SK-N-SH (cell line): ENCODE results near the gene ZNF878. TPM values are rescaled to one million over a fixed set of nuclear protein-coding genes. Genes with fewer than 3 reads are reported as not detected.

Source experiments
- CTCF ChIA-PET: fragments of 300-600, 350-600 bp; formaldehyde crosslinking; extraction: SDS; loops from one replicate; lab custom pipeline; 2021; lab: Yijun Ruan, JAX
- POLR2A ChIA-PET: fragments of 350-600 bp; sonication (Branson Sonifier 250); formaldehyde crosslinking; extraction: SDS; loops from one replicate; lab custom pipeline; 2020; ENCODE audit warnings: antibody characterized with exemption, inconsistent platforms; lab: Yijun Ruan, JAX
- DNase-seq: peaks from one replicate; pipeline ENCODE4 v3.0.0; 2012
- H2AFZ ChIP-seq: fragments of 200-600 bp; sonication (generic); 2 replicates; pipeline ENCODE4 v1.8.1; 2016; ENCODE audit warnings: antibody characterized with exemption, mild to moderate bottlenecking, low read depth
- H3F3A ChIP-seq: fragments of 200-600 bp; sonication (generic); replicated peaks from 2 replicates; pipeline ENCODE3; 2016; ENCODE audit warnings: antibody characterized with exemption, mild to moderate bottlenecking; ENCODE audit not compliant: insufficient read depth
- H3K27ac ChIP-seq, 2 experiments: fragments of 200-500 bp in 1 of 2; fragments of 200-600 bp in 1 of 2; sonication (Bioruptor generic) in 1 of 2; sonication (generic), shearing (Covaris generic) in 1 of 2; 2 replicates each; pipeline versions ENCODE4 v1.5.1 to v1.6.1; 2014 to 2016; ENCODE audit warnings: low read depth in 2 of 2, inconsistent platforms in 1 of 2, low read length in 1 of 2, mild to moderate bottlenecking in 1 of 2, mixed read lengths in 1 of 2
- H3K27me3 ChIP-seq: fragments of 200-600 bp; sonication (generic), shearing (Covaris generic); 2 replicates; pipeline ENCODE4 v1.6.1; 2016; ENCODE audit warnings: mixed run types; ENCODE audit not compliant: insufficient read depth
- H3K36me3 ChIP-seq, 2 experiments: fragments of 200-500 bp in 1 of 2; fragments of 200-600 bp in 1 of 2; sonication (Bioruptor generic) in 1 of 2; sonication (generic) in 1 of 2; replicated peaks in 1 of 2; 2 replicates each; pipeline versions ENCODE3 to v1.5.1; 2014 to 2016; ENCODE audit warnings: low read length in 1 of 2, mild to moderate bottlenecking in 1 of 2; ENCODE audit not compliant: insufficient read depth in 2 of 2, control insufficient read depth in 1 of 2
- H3K4me1 ChIP-seq, 2 experiments: fragments of 200-500 bp in 1 of 2; fragments of 200-600 bp in 1 of 2; sonication (Bioruptor generic) in 1 of 2; sonication (generic), shearing (Covaris generic) in 1 of 2; 2 replicates each; pipeline versions ENCODE4 v1.5.1 to v1.6.1; 2014 to 2016; ENCODE audit warnings: low read depth in 1 of 2, low read length in 1 of 2, mixed run types in 1 of 2; ENCODE audit not compliant: insufficient read depth in 2 of 2, control insufficient read depth in 1 of 2
- H3K4me2 ChIP-seq: fragments of 200-600 bp; sonication (generic), shearing (Covaris generic); 2 replicates; pipeline ENCODE4 v1.6.1; 2017; ENCODE audit warnings: mixed run types
- H3K4me3 ChIP-seq, 2 experiments: fragments of 200-500 bp in 1 of 2; fragments of 200-600 bp in 1 of 2; sonication (Bioruptor generic) in 1 of 2; sonication (generic), shearing (Covaris generic) in 1 of 2; 2 replicates each; pipeline versions ENCODE4 v1.5.1 to v1.8.1; 2014 to 2016; ENCODE audit warnings: low read depth in 2 of 2, inconsistent platforms in 1 of 2, low read length in 1 of 2, mild to moderate bottlenecking in 1 of 2, mixed read lengths in 1 of 2, moderate library complexity in 1 of 2
- H3K79me2 ChIP-seq: fragments of 200-600 bp; sonication (generic); 2 replicates; pipeline ENCODE4 v1.8.1; 2017; ENCODE audit warnings: mild to moderate bottlenecking; ENCODE audit not compliant: insufficient read depth
- H3K9ac ChIP-seq: fragments of 200-600 bp; sonication (generic); 2 replicates; pipeline ENCODE4 v1.6.1; 2017; ENCODE audit warnings: mixed run types
- H3K9me2 ChIP-seq: fragments of 200-600 bp; sonication (generic); 2 replicates; pipeline ENCODE4 v1.6.1; 2017; ENCODE audit warnings: mixed run types
- H3K9me3 ChIP-seq: fragments of 200-600 bp; sonication (generic); 2 replicates; pipeline ENCODE4 v1.6.1; 2017; ENCODE audit warnings: mixed run types, mild to moderate bottlenecking, moderate library complexity
- H4K20me1 ChIP-seq: fragments of 200-600 bp; sonication (generic); 2 replicates; pipeline ENCODE4 v1.6.1; 2017; ENCODE audit warnings: mild to moderate bottlenecking, mixed run types; ENCODE audit not compliant: insufficient read depth
- CHD2 ChIP-seq: fragments of 150-350 bp; IDR thresholded peaks from 2 replicates; pipeline ENCODE4 v1.6.1; 2018; ENCODE audit warnings: low read length; ENCODE audit not compliant: partially characterized antibody
- ELF1 ChIP-seq: IDR thresholded peaks from 2 replicates; pipeline ENCODE4 v1.4.0; 2012
- EP300 ChIP-seq, 2 experiments: IDR thresholded peaks; 2 replicates each; pipeline versions ENCODE4 v1.4.0 to v1.6.1; 2012; ENCODE audit warnings: borderline replicate concordance in 1 of 2, low read depth in 1 of 2, low read length in 1 of 2
- FOSL2 ChIP-seq: IDR thresholded peaks from 2 replicates; pipeline ENCODE4 v1.4.0; 2012; ENCODE audit warnings: low read depth, mild to moderate bottlenecking, moderate library complexity, borderline replicate concordance
- FOXM1 ChIP-seq: IDR thresholded peaks from 2 replicates; pipeline ENCODE4 v1.4.0; 2012; ENCODE audit warnings: low read depth, mild to moderate bottlenecking
- JUND ChIP-seq: IDR thresholded peaks from 2 replicates; pipeline ENCODE4 v1.4.0; 2012
- MXI1 ChIP-seq: IDR thresholded peaks from 2 replicates; pipeline ENCODE4 v1.6.1; 2012; ENCODE audit warnings: mild to moderate bottlenecking, low read depth, low read length, improper control_type of control experiment
- NRF1 ChIP-seq: IDR thresholded peaks from 2 replicates; pipeline ENCODE4 v1.6.1; 2012; ENCODE audit warnings: low read depth, mild to moderate bottlenecking, low read length
- PBX3 ChIP-seq: IDR thresholded peaks from 2 replicates; pipeline ENCODE4; 2012
- RAD21 ChIP-seq: IDR thresholded peaks from 2 replicates; pipeline ENCODE4 v1.6.1; 2012; ENCODE audit warnings: mild to moderate bottlenecking, low read length
- REST ChIP-seq: IDR thresholded peaks from 2 replicates; pipeline ENCODE4 v1.6.1; 2012; ENCODE audit warnings: mild to moderate bottlenecking, low read depth, low read length, moderate library complexity
- SMC3 ChIP-seq: IDR thresholded peaks from 2 replicates; pipeline ENCODE4 v1.6.1; 2012; ENCODE audit warnings: low read depth, low read length, improper control_type of control experiment
- TCF12 ChIP-seq: IDR thresholded peaks from 2 replicates; pipeline ENCODE4 v1.4.0; 2012
- TEAD4 ChIP-seq: IDR thresholded peaks from 2 replicates; pipeline ENCODE4 v1.4.0; 2012; ENCODE audit warnings: mild to moderate bottlenecking, borderline replicate concordance; ENCODE audit not compliant: insufficient read depth
- USF2 ChIP-seq: fragments of 150-350 bp; IDR thresholded peaks from 2 replicates; pipeline ENCODE4 v1.6.1; 2017; ENCODE audit warnings: antibody characterized with exemption, low read length, low read depth, borderline replicate concordance
- WGBS: methylation state at CpG from one replicate; pipeline ENCODE4 v1.1.6; 2017; ENCODE audit warnings: low lambda C conversion rate; 5-methylcytosine and 5-hydroxymethylcytosine counted together
- polyA plus RNA-seq, 3 experiments: library from polyadenylated mRNA; depleted of rRNA; stranded (reverse); fragments of >200 nt; gene quantifications; 2 replicates each; pipeline ENCODE4 v1.2.3, GENCODE V29; 2012

The ZNF878 gene
- polyA plus RNA-seq, 1 of the 3 experiments (the other 2 are of a cell fraction): 0.05 TPM

GRCh38 chr19:12000152-12000981 is 52.4 kb downstream of the ZNF878 start:
- DNase-seq: no peak
- no peaks in the 10 kb centered on the region for H4K20me1 ChIP-seq
- no peaks in the 10 kb centered on the region for H3K27me3 ChIP-seq
- no peaks in the 10 kb centered on the region for H3K9me2 ChIP-seq
- no peak overlapping the region for H2AFZ ChIP-seq
- TF ChIP-seq FOXM1 (no peak), MXI1 (no peak), USF2 (no peak), TEAD4 (no peak), CHD2 (no peak), REST (no peak), JUND (0 out of 2 replicates have a peak, but pooled peaks have one; percentile 3), EP300 (IDR thresholded peaks at IDR 0.05; ENCODE audit: borderline replicate concordance in 1 of 2, low read depth in 1 of 2, low read length in 1 of 2) (no peak), ELF1 (no peak), PBX3 (no peak), TCF12 (no peak), FOSL2 (peak; percentile 27; the same call in 1 of the 2 replicates), RAD21 (no peak), NRF1 (no peak), SMC3 (no peak)
- TF ChIP-seq, all 33 proteins: peak for 2
- Histone ChIP-seq H3K9me3 (no peaks in the 10 kb centered on the region), H3F3A (peaks cover 11% of the 10 kb centered on the region), H3K9ac (no peak overlapping the region), H3K4me2 (peak overlapping the region; percentile 50; the same call in 1 of the 2 replicates), H3K4me1 (no peaks in the 10 kb centered on the region), H3K36me3 (peaks cover 0 to 17% of the 10 kb centered on the region in 2 experiments), H3K79me2 (peaks cover 29% of the 10 kb centered on the region; the same call in 1 of the 2 replicates), H3K4me3 (no peak overlapping the region), H3K27ac (peak overlapping the region in 1 of 2 experiments; percentile 19; a peak in 1 of 4 replicates)
- WGBS: 58% methylated on average over 9 of the region's 9 CpGs
- ChIA-PET CTCF (interaction anchor here (2.4 kb wide), 1 partner anchor 12 kb away, joined by 11 read pairs; no protein-coding TSS in a partner anchor), POLR2A (no interaction called here)
